GM23248 (cell line): ENCODE results near the gene FAM171A2.

Experiments
- EZH2 ChIP-seq: fragments of 200-600 bp; sonication (generic); IDR thresholded peaks from 2 replicates; pipeline ENCODE4 v1.6.1; 2018; ENCODE audit warnings: antibody characterized with exemption, mild to moderate bottlenecking; ENCODE audit not compliant: insufficient read depth, poor library complexity, severe bottlenecking
- EZH2phosphoT487 ChIP-seq: fragments of 200-600 bp; sonication (generic); IDR thresholded peaks from 2 replicates; pipeline ENCODE4 v1.6.1; 2018; ENCODE audit warnings: antibody characterized with exemption, moderate library complexity, mild to moderate bottlenecking, low read depth; ENCODE audit not compliant: insufficient read depth

GRCh38 chr17:44374306-44375195 is 10.9 kb upstream of the FAM171A2 start:
- TF ChIP-seq EZH2: no peak
- no peak for TF ChIP-seq EZH2phosphoT487
